H9 (cell line): Measurements from ENCODE around the gene DARS1. TPM values are rescaled to one million over a fixed set of nuclear protein-coding genes. Genes with fewer than 3 reads are reported as not detected.

Experiments
- DNase-seq: peaks from one replicate; pipeline ENCODE4 v3.0.0-alpha.2; 2017
- H2AFZ ChIP-seq: one replicate; pipeline ENCODE4 v1.6.1; 2013; ENCODE audit warnings: mild to moderate bottlenecking, low read length, control low read depth, moderate library complexity
- H2AK5ac ChIP-seq: 2 replicates; pipeline ENCODE4 v1.6.1; 2013; ENCODE audit warnings: low read length, control low read depth, mixed read lengths; ENCODE audit not compliant: insufficient read length
- H2BK120ac ChIP-seq: one replicate; pipeline ENCODE4 v1.6.1; 2013; ENCODE audit warnings: low read depth, mild to moderate bottlenecking, low read length, control low read depth, inconsistent platforms; ENCODE audit not compliant: poor library complexity, severe bottlenecking
- H2BK12ac ChIP-seq: 2 replicates; pipeline ENCODE4 v1.6.1; 2013; ENCODE audit warnings: low read length, control low read depth, mixed read lengths, low read depth; ENCODE audit not compliant: insufficient read length
- H2BK15ac ChIP-seq: 2 replicates; pipeline ENCODE4 v1.6.1; 2013; ENCODE audit warnings: low read depth, low read length, control low read depth
- H2BK20ac ChIP-seq: one replicate; pipeline ENCODE4 v1.6.1; 2013; ENCODE audit warnings: low read depth, mild to moderate bottlenecking, low read length, control low read depth, inconsistent platforms; ENCODE audit not compliant: poor library complexity, severe bottlenecking
- H2BK5ac ChIP-seq: 2 replicates; pipeline ENCODE4 v1.6.1; 2013; ENCODE audit warnings: low read length, control low read depth, mixed read lengths; ENCODE audit not compliant: insufficient read length
- H3K14ac ChIP-seq: 2 replicates; pipeline ENCODE4 v1.6.1; 2013; ENCODE audit warnings: low read length, control low read depth; ENCODE audit not compliant: insufficient read depth
- H3K18ac ChIP-seq: 2 replicates; pipeline ENCODE4 v1.6.1; 2013; ENCODE audit warnings: low read depth, mild to moderate bottlenecking, mixed read lengths, low read length, control low read depth; ENCODE audit not compliant: insufficient read length
- H3K23ac ChIP-seq: 2 replicates; pipeline ENCODE4 v1.6.1; 2013; ENCODE audit warnings: low read length, control low read depth, mixed read lengths, low read depth; ENCODE audit not compliant: insufficient read length
- H3K23me2 ChIP-seq: 2 replicates; pipeline ENCODE4 v1.6.1; 2013; ENCODE audit warnings: low read depth, mild to moderate bottlenecking, mixed read lengths, low read length, control low read depth; ENCODE audit not compliant: insufficient read length, poor library complexity, severe bottlenecking
- H3K27ac ChIP-seq: 2 replicates; pipeline ENCODE4 v1.5.1; 2013; ENCODE audit warnings: low read length, control low read depth, mixed read lengths, low read depth; ENCODE audit not compliant: insufficient read length
- H3K27me3 ChIP-seq: 2 replicates; pipeline ENCODE4 v1.6.1; 2013; ENCODE audit warnings: low read length, control low read depth, inconsistent platforms; ENCODE audit not compliant: insufficient read depth
- H3K4ac ChIP-seq: 2 replicates; pipeline ENCODE4 v1.6.1; 2013; ENCODE audit warnings: low read depth, mild to moderate bottlenecking, control low read depth, inconsistent platforms, low read length, moderate library complexity
- H3K4me1 ChIP-seq: 2 replicates; pipeline ENCODE4 v1.6.1; 2013; ENCODE audit warnings: low read length, control low read depth, inconsistent platforms; ENCODE audit not compliant: insufficient read depth
- H3K4me2 ChIP-seq: 2 replicates; pipeline ENCODE4 v1.6.1; 2013; ENCODE audit warnings: low read length, control low read depth, mixed read lengths; ENCODE audit not compliant: insufficient read length, insufficient read depth
- H3K56ac ChIP-seq: 2 replicates; pipeline ENCODE4 v1.6.1; 2013; ENCODE audit warnings: low read depth, mild to moderate bottlenecking, mixed read lengths, low read length, control low read depth; ENCODE audit not compliant: insufficient read length
- H3K79me1 ChIP-seq: 2 replicates; pipeline ENCODE4 v1.6.1; 2013; ENCODE audit warnings: low read depth, mild to moderate bottlenecking, moderate library complexity, low read length, control low read depth, inconsistent platforms; ENCODE audit not compliant: insufficient read depth, poor library complexity, severe bottlenecking
- H3K79me2 ChIP-seq: 2 replicates; pipeline ENCODE4 v1.6.1; 2013; ENCODE audit warnings: low read length, control low read depth, inconsistent platforms; ENCODE audit not compliant: insufficient read depth
- H3K9ac ChIP-seq: 2 replicates; pipeline ENCODE4 v1.6.1; 2013; ENCODE audit warnings: low read length, control low read depth, mixed read lengths; ENCODE audit not compliant: insufficient read length; ENCODE audit errors: extremely low read depth
- H3K9me3 ChIP-seq: one replicate; pipeline ENCODE4 v1.6.1; 2013; ENCODE audit warnings: low read depth, low read length, inconsistent platforms; ENCODE audit not compliant: control insufficient read depth
- H3T11ph ChIP-seq: one replicate; pipeline ENCODE4 v1.6.1; 2013; ENCODE audit warnings: mild to moderate bottlenecking, low read length, control low read depth, inconsistent platforms
- H4K20me1 ChIP-seq: one replicate; pipeline ENCODE4 v1.6.1; 2013; ENCODE audit not compliant: control insufficient read depth, insufficient read length, insufficient read depth
- H4K5ac ChIP-seq: 2 replicates; pipeline ENCODE4 v1.6.1; 2013; ENCODE audit warnings: low read depth, mild to moderate bottlenecking, mixed read lengths, low read length, control low read depth; ENCODE audit not compliant: insufficient read length
- H4K8ac ChIP-seq: replicated peaks from 2 replicates; pipeline ENCODE4 v1.6.1; 2013; ENCODE audit warnings: low read length, control low read depth, mixed read lengths, low read depth; ENCODE audit not compliant: insufficient read length
- H4K91ac ChIP-seq: 2 replicates; pipeline ENCODE4 v1.6.1; 2013; ENCODE audit warnings: low read depth, mild to moderate bottlenecking, moderate library complexity, mixed read lengths, low read length, control low read depth; ENCODE audit not compliant: insufficient read length
- H3K27ac Mint-ChIP-seq, 3 experiments: 2 replicates in 2 of 3; 3 replicates in 1 of 3; pipeline ENCODE4 v1.8.0; 2020 to 2021; ENCODE audit warnings: mixed read lengths in 3 of 3, mild to moderate bottlenecking in 1 of 3, moderate library complexity in 1 of 3
- H3K27me3 Mint-ChIP-seq: 2 replicates; pipeline ENCODE4 v1.8.0; 2021; ENCODE audit warnings: low read depth, mild to moderate bottlenecking, moderate library complexity, mixed read lengths
- H3K36me3 Mint-ChIP-seq, 3 experiments: 2 replicates in 2 of 3; 3 replicates in 1 of 3; pipeline ENCODE4 v1.8.0; 2020 to 2021; ENCODE audit warnings: low read depth in 3 of 3, mixed read lengths in 3 of 3; ENCODE audit not compliant: insufficient read depth in 1 of 3
- H3K4me1 Mint-ChIP-seq, 2 experiments: 2 replicates each; pipeline ENCODE4 v1.8.0; 2020; ENCODE audit warnings: mixed read lengths in 2 of 2
- H3K4me3 Mint-ChIP-seq, 2 experiments: 2 replicates in 1 of 2; 3 replicates in 1 of 2; pipeline ENCODE4 v1.8.0; 2020 to 2021; ENCODE audit warnings: mild to moderate bottlenecking in 2 of 2, mixed read lengths in 2 of 2, moderate library complexity in 1 of 2
- H3K9me3 Mint-ChIP-seq, 2 experiments: 2 replicates in 1 of 2; 3 replicates in 1 of 2; pipeline ENCODE4 v1.8.0; 2020; ENCODE audit warnings: mild to moderate bottlenecking in 2 of 2, mixed read lengths in 2 of 2, moderate library complexity in 1 of 2
- WGBS: extraction: QIAGEN DNeasy Blood & Tissue Kit; methylation state at CpG from one replicate; pipeline ENCODE4 v1.1.7; 2013; ENCODE audit warnings: missing lambda C conversion rate, low lambda C conversion rate, mixed read lengths; ENCODE audit not compliant: insufficient read length; ENCODE audit errors: extremely low coverage; 5-methylcytosine and 5-hydroxymethylcytosine counted together
- total RNA-seq: library from RNA; stranded (reverse); gene quantifications from 2 replicates; pipeline ENCODE4 v1.2.1, GENCODE V29; 2021
- TF ChIP-seq, protein P1 (sequence below): fragments of 200-600 bp; sonication (generic); conservative IDR thresholded peaks from 3 replicates; pipeline ENCODE4 v1.8.0; 2021; ENCODE audit warnings: antibody characterized with exemption, mild to moderate bottlenecking

Gene DARS1
- total RNA-seq, 1 experiment from 2014 or later: 117 TPM

DNA sequence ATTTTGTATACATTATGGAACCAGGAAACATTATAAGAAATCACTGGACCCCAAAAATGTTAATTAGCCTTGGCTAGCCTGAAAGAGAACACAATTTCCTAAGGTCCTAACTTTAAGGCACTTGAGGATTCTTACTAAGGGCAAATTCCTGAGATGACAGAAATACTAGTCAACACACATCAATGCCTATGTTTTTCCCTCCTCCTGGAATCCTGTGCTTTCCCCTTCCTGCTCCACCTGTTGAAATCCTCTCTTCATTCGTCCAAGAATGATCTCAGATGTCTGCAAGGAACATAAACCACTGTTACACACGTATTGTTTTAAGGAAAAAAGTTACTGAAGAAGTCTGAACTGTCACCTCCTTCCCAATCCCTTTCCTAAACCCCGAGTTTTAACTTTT, 21.2 kb upstream of the DARS1 start:
- Histone ChIP-seq H4K8ac (no peak overlapping the region), H3K4ac (no peak overlapping the region), H3K27ac (no peak overlapping the region), H2BK120ac (no peak overlapping the region), H3K56ac (no peak overlapping the region), H3K23ac (no peak overlapping the region), H3K27me3 (no peaks in the 10 kb centered on the region), H2BK15ac (no peak overlapping the region), H4K20me1 (no peaks in the 10 kb centered on the region), H3K4me1 (0 out of 2 replicates have a peak, but pooled peaks cover 2% of the 10 kb centered on the region), H2BK5ac (no peak overlapping the region), H2BK20ac (no peak overlapping the region), H3K9ac (no peak overlapping the region), H2AFZ (no peak overlapping the region), H3K14ac (no peak overlapping the region), H4K5ac (no peak overlapping the region), H2BK12ac (no peak overlapping the region), H4K91ac (no peak overlapping the region), H3K18ac (no peak overlapping the region), H2AK5ac (no peak overlapping the region), H3K79me1 (no peaks in the 10 kb centered on the region), H3K79me2 (no peaks in the 10 kb centered on the region), H3K4me2 (no peak overlapping the region), H3K23me2 (no peaks in the 10 kb centered on the region), H3T11ph (no peak overlapping the region), H3K9me3 (no peaks in the 10 kb centered on the region)
- Mint-ChIP-seq H3K4me1 (peaks cover 10 to 16% of the 10 kb centered on the region in 2 experiments), H3K9me3 (peaks cover 5 to 7% of the 10 kb centered on the region in 2 experiments; a peak in 2 of 5 replicates), H3K36me3 (peaks cover 0 to 10% (median 0%) of the 10 kb centered on the region in 3 experiments; a peak in 3 of 7 replicates), H3K27ac (no peak overlapping the region), H3K4me3 (no peak overlapping the region), H3K27me3 (no peaks in the 10 kb centered on the region)
- WGBS: no CpG with 5 or more reads among the region's 3 CpGs
- no peak for DNase-seq
- TF ChIP-seq, protein P1, sequence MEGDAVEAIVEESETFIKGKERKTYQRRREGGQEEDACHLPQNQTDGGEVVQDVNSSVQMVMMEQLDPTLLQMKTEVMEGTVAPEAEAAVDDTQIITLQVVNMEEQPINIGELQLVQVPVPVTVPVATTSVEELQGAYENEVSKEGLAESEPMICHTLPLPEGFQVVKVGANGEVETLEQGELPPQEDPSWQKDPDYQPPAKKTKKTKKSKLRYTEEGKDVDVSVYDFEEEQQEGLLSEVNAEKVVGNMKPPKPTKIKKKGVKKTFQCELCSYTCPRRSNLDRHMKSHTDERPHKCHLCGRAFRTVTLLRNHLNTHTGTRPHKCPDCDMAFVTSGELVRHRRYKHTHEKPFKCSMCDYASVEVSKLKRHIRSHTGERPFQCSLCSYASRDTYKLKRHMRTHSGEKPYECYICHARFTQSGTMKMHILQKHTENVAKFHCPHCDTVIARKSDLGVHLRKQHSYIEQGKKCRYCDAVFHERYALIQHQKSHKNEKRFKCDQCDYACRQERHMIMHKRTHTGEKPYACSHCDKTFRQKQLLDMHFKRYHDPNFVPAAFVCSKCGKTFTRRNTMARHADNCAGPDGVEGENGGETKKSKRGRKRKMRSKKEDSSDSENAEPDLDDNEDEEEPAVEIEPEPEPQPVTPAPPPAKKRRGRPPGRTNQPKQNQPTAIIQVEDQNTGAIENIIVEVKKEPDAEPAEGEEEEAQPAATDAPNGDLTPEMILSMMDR: no peak
